GM19438 (cell line): ENCODE results near the gene CCDC171.
"Not testable (repeated sequence)": the region's sequence is repeated elsewhere in the genome, so short reads cannot be mapped to it uniquely, and the experiment has no call there.

Experiments
- ATAC-seq: cut with Tn5 transposase; IDR thresholded peaks from one replicate; pipeline ENCODE4 v1.9.1; 2021; ENCODE audit warnings: low read depth; ENCODE audit not compliant: unreplicated experiment

Gene CCDC171

DNA sequence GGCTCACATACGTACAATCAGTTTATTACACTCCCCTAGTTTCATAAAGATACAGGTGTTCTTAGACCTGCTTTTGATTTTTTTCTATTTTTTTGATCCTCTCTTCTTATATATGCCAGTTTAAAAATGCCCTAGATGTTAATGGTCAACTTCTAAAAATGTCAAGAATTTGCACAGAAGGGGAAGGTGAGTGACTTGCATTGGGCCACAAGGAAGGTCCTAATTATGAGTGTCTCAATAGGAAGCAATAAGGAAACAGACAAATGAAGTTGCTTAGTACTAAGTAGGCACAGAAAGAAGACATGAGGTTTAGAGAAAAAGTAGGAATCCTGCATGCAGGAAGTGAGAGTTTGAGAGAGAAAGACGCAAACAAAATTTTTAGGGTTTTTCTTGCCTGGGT is 3.2 kb upstream of the CCDC171 start:
- ATAC-seq, result no peak

DNA sequence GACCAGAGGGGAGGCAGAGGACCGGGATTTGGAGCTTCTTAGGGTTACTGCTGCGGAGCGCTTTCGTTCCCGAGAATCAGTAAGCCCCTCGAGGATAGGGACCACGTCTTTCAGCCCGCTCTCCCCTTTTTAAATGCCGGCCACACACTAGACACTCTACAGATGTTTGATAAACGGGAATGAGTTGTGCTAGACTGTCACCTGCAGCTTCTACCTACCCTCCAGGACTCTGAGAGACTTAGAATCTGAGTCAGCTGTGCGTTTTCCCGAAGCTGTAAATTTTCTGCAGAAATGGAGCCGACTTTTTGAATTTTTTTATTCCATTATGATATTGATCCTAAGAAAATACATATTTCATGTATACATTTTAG is 670 bp downstream of the CCDC171 start:
- ATAC-seq, result peak; percentile 29

- no peak for ATAC-seq
Observed at GRCh38 chr9:15570769-15571168, 17.9 kb downstream of the CCDC171 start.

- no peak for ATAC-seq
Observed at GRCh38 chr9:15572200-15572770, 19.4 kb downstream of the CCDC171 start.

DNA sequence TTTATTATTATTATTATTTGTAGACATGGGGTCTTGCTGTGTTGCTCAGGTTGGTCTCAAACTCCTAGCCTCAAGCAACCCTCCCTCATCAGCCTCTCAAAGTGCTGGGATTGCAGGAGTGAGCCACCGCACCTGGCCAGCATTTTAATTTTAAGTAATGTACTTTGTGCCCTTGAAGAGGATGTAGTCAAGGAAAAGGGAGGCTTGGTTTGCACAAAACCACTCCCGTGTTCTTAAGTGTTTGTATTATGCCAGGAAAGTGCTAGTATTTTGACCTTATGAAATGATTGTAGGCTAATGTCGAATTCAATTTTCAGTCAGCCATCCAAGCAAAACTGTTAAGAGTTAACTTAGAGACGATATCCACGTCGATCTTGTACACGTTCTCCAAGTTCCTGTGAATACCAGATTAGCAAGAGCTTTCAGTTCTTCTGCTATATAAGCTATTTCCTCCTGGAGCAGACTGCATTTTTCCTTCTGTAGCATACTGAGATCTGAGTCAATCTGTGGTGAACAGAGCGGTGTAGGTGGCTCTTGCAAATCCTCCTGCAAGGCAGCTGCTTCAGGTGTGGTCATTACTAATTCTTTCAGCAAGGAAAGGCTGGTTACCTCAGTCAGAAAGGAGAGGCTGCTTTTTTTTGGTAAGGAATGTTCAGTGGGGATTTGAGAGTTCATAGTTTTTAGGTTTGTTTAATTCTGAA is 23.7 kb downstream of the CCDC171 start:
- no peak for ATAC-seq

DNA sequence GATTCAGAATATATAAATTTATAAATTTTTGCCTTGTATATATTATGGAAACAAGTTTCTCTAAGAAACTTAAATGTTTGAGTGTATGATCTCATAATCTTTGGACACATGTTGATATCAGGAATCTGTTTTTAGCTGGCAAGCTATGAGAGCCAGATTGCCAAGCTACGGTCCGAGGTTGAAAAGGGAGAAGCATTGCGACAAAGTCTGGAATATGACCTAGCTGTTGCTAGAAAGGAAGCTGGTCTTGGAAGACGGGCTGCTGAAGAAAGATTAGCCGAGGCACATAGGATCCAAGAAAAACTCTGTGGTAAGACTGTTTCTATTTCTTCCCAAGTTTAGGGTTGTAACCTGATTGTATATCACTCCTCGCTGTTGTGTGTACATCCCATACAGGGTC is 25.9 kb downstream of the CCDC171 start:
- ATAC-seq, result no peak

- no peak for ATAC-seq
Observed at GRCh38 chr9:15584379-15584778, 31.5 kb downstream of the CCDC171 start.

GRCh38 chr9:15592317-15592716 is 39.5 kb downstream of the CCDC171 start:
- ATAC-seq, result no peak

DNA sequence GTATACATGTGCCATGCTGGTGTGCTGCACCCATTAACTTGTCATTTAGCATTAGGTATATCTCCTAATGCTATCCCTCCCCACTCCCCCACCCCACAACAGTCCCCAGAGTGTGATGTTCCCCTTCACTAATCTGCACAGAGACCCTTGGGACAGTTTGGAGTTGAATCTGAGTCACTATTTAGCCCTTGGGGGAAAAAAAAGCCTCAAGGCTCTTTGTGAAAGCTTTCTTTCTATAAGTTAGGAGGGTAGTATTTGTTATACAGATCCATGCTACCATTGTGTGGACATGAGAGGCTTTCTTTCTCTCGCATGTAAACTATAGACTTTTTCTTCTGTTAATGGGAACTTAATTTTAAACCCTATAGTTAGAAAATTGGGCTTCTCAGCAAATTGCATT is 40.1 kb downstream of the CCDC171 start:
- ATAC-seq, result not testable (repeated sequence)

GRCh38 chr9:15600666-15601330 is 48.0 kb downstream of the CCDC171 start:
- not testable (repeated sequence) for ATAC-seq

DNA sequence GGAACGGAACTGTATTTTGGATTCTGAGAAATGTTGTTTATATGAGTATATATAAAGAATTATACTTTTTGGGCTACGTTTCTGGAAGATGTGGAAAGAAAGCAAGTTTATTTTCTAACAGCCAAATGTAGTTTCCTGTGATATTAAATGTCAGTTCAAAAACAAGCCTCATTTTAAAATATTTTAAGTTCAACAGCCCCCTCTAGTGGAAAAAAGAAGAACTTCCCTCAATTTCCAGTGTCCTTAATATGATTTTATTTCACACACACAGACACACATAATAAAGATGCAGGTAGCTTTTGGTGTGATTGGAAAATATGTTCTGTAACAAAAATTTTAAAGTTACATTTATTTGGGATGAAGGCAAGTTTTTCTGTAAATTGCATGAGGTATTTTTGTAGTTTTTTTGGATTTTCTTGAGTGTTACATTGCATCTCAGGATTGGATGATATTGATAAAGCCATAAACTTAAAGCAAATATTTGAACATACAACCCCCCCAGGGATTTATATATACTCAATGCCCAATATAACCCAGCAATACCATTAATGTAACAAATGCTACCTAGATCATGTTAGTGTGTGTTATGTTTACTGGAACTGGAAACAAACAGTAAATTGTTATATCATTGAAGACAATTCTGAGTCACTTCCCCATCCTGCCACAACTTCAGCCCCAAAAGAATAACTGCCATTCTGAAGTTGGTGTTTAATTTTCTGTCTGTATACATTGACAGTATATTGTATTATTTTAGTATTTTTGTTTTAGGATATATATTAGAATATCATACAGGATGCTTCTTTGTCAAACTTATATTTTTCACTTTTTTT is 54.0 kb downstream of the CCDC171 start:
- ATAC-seq, result peak; percentile 64

DNA sequence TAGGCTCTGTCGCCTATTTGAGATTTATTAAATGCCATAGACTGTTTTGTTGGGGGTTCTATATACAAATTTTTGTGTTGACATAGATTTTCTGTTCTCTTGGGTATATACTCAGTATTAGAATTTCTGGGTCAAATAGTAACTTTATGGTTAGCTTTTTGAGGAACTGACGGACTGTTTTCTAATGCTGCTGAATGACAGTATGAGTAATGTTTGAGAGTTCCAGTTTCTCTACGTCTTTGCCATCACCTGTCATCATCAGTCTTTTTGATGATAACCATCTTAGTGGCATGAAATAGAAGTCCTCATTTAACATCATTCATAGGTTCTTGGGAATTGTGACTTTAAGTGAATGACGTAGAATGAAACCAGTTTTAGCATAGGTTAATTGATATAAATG is 60.1 kb downstream of the CCDC171 start:
- ATAC-seq, result no peak

DNA sequence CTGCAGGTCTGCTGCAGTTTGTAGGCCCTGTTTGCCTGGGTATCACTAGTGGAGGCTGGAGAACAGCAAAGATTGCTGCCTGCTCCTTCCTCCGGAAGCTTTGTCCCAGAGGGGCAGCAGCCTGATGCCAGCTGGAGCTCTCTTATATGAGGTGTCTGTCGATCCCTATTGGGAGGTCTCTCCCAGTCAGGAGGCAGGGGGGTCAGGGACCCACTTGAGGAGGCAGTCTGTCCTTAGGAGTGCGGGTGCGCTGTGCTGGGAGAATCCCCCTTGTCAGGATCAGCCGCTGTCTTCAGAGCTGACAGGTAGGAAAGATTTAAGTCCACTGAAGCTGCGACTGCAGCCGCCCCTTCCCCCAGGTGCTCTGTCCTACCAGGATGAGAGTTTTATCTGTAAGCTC is 64.9 kb downstream of the CCDC171 start:
- no peak for ATAC-seq

DNA sequence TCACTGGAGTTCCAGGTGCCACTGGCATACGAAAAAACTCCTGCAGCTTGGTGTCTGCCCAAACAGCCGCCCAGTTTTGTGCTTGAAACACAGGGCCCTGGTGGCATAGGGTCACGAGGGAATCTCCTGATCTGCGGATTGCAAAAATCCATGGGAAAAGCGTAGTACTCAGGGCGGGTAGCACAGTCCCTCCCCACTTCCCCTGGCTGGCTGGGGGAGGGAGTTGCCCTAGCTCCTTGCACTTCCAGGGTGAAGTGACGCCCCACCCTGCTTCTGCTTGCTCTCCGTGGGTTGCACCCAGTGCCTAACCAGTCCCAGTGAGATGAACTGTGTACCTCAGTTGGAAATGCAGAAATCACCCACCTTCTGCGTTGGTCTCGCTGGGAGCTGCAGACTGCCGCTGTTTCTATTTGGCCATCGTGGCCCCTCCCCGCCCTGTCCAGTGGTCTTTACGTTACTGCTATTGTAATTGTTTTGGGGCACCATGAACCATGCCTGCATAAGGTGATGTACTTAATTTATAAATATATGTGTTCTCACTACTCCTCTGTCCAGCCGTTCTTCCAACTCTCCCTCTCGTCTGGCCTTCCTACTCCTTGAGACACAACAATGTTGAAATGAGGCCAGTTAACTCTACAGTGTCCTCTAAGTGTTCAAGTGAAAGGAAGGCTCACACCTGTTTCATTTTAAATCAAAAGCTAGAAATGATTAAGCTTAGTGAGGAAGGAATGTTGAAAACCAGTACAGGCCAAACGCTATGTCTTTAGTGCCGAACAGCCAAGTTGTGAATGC is 65.9 kb downstream of the CCDC171 start:
- ATAC-seq, result no peak

- no peak for ATAC-seq
Observed at GRCh38 chr9:15622318-15622971, 69.6 kb downstream of the CCDC171 start.

DNA sequence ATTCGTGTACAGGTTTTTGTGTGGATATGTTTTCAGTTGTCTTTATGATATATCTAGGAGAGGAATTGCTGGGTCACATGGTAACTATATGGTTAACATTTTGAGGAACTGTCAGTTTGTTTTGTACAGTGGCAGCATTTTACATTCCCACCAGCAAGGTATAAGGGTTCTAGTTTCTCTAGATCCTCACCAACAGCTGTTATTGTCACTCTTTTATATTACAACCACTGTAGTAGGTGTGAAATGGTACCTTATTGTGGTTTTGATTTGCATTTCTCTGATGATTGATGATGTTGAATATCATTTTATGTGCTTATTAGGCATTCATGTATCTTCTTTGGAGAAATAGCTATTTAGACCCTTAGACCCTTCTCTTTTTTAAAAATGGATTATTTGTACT is 82.9 kb downstream of the CCDC171 start:
- ATAC-seq, result no peak

DNA sequence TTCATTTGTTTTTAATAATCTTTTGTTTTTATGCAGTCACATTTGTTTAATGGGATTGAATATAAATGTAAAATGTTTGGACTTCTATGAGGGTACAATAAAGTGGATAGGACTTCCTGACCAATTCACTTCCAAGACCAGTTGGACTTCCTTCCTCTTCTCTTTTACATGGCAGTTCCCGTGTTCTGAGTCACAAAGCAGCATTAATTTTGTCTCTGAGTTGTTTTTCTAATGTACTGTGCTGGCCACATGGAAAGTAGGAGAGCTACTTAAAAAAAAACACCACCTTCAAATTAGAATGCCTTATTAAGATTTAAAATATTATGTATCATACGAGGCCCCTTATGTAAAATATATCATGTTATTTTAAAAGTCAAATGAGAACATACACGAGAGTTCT is 87.3 kb downstream of the CCDC171 start:
- no peak for ATAC-seq

GRCh38 chr9:15641291-15641690 is 88.4 kb downstream of the CCDC171 start:
- no peak for ATAC-seq

GRCh38 chr9:15642369-15642962 is 89.6 kb downstream of the CCDC171 start:
- ATAC-seq, result peak; percentile 58

DNA sequence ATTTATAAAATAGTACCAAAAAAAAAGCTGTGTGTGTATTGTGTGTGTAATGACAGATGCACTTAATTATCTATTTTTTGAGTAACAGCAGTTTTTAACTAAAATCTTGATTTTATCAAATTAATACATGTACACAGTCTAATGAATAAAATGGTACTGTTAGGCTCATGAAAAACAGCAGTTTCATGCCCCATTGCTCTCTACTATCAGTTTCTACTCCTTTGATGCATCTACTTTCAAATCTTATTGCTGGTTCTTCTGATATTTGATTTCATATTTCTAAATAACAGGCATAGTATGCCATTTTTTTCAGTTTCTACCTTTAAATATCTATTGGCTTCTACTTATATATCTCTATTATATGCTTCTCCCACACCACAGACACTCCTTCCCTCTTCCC is 117.4 kb downstream of the CCDC171 start:
- ATAC-seq, result peak; percentile 63
